IMR-90 (cell line): ENCODE data around the gene ATP1A4. TPM values are rescaled to one million over a fixed set of nuclear protein-coding genes. Genes with fewer than 3 reads are reported as not detected.

Experiments
- ATAC-seq: fragments of 200-7000 bp; cut with Tn5 transposase; 2 replicates; pipeline ENCODE4 v1.9.1; 2020; ENCODE audit warnings: low read depth, mild to moderate bottlenecking, moderate library complexity
- BruUV-seq: library from RNA; stranded (reverse); fragments of 400-500 nt; replicated peaks from 2 replicates; lab custom pipeline; 2021; lab: Mats Ljungman, UMichigan
- CTCF ChIA-PET: fragments of 300-600 bp; formaldehyde crosslinking; extraction: SDS; loops from one replicate; lab custom pipeline; 2021; ENCODE audit warnings: antibody characterized with exemption; lab: Yijun Ruan, JAX
- POLR2A ChIA-PET: fragments of 300-600 bp; sonication (Branson Sonifier 250); formaldehyde crosslinking; loops from one replicate; lab custom pipeline; 2022; ENCODE audit warnings: antibody characterized with exemption; ENCODE audit not compliant: unreplicated experiment; lab: Charles Lee
- DNase-seq: peaks from one replicate; pipeline ENCODE4 v3.0.0; 2013
- H2AFZ ChIP-seq: replicated peaks from 2 replicates; pipeline ENCODE3; 2013; ENCODE audit warnings: low read length, mild to moderate bottlenecking; ENCODE audit not compliant: poor library complexity
- H2AK5ac ChIP-seq: 2 replicates; pipeline ENCODE4 v1.6.1; 2013; ENCODE audit warnings: low read depth, low read length, inconsistent platforms
- H2AK9ac ChIP-seq: replicated peaks from 2 replicates; pipeline ENCODE3; 2013; ENCODE audit warnings: mild to moderate bottlenecking, low read depth, low read length, moderate library complexity; ENCODE audit not compliant: poor library complexity
- H2BK120ac ChIP-seq: 2 replicates; pipeline ENCODE4 v1.6.1; 2013; ENCODE audit warnings: low read depth, low read length, inconsistent platforms
- H2BK15ac ChIP-seq: 3 replicates; pipeline ENCODE4 v1.6.1; 2013; ENCODE audit warnings: low read depth, low read length, inconsistent platforms
- H2BK20ac ChIP-seq: 2 replicates; pipeline ENCODE4 v1.6.1; 2013; ENCODE audit warnings: low read depth, mild to moderate bottlenecking, inconsistent platforms, low read length, moderate library complexity
- H2BK5ac ChIP-seq: 2 replicates; pipeline ENCODE4 v1.6.1; 2013; ENCODE audit warnings: mild to moderate bottlenecking, low read depth, low read length, inconsistent platforms; ENCODE audit not compliant: poor library complexity, severe bottlenecking
- H3K14ac ChIP-seq: replicated peaks from 2 replicates; pipeline ENCODE4 v1.6.1; 2013; ENCODE audit warnings: low read depth, low read length, inconsistent platforms
- H3K18ac ChIP-seq: 2 replicates; pipeline ENCODE4 v1.6.1; 2013; ENCODE audit warnings: low read depth, low read length, control low read depth
- H3K23ac ChIP-seq: 2 replicates; pipeline ENCODE4 v1.6.1; 2013; ENCODE audit warnings: low read depth, low read length, inconsistent platforms
- H3K27ac ChIP-seq: 2 replicates; pipeline ENCODE4 v1.5.1; 2013; ENCODE audit warnings: mild to moderate bottlenecking, control low read depth, low read length; ENCODE audit not compliant: insufficient read depth
- H3K27me3 ChIP-seq: 2 replicates; pipeline ENCODE4 v1.6.1; 2013; ENCODE audit warnings: low read length; ENCODE audit not compliant: control insufficient read depth, insufficient read depth
- H3K36me3 ChIP-seq: 2 replicates; pipeline ENCODE4 v1.6.1; 2013; ENCODE audit warnings: low read length, mixed read lengths; ENCODE audit not compliant: control insufficient read depth, insufficient read depth
- H3K4ac ChIP-seq: 2 replicates; pipeline ENCODE4 v1.6.1; 2013; ENCODE audit warnings: low read depth, low read length, inconsistent platforms
- H3K4me1 ChIP-seq: 2 replicates; pipeline ENCODE4 v1.6.1; 2013; ENCODE audit warnings: low read length, mixed read lengths; ENCODE audit not compliant: control insufficient read depth, insufficient read depth
- H3K4me2 ChIP-seq: 2 replicates; pipeline ENCODE4 v1.6.1; 2013; ENCODE audit warnings: low read depth, mild to moderate bottlenecking, control low read depth, low read length, moderate library complexity
- H3K4me3 ChIP-seq: 2 replicates; pipeline ENCODE4 v1.5.1; 2013; ENCODE audit warnings: low read depth, mild to moderate bottlenecking, control low read depth, low read length, moderate library complexity; ENCODE audit not compliant: insufficient read depth
- H3K56ac ChIP-seq: 2 replicates; pipeline ENCODE4 v1.6.1; 2013; ENCODE audit warnings: low read length, inconsistent platforms; ENCODE audit not compliant: insufficient read depth; ENCODE audit errors: extremely low read depth
- H3K79me1 ChIP-seq, 2 experiments: 2 replicates each; pipeline ENCODE4 v1.6.1; 2013; ENCODE audit warnings: low read length in 2 of 2, inconsistent platforms in 1 of 2, low read depth in 1 of 2
- H3K9ac ChIP-seq: 2 replicates; pipeline ENCODE4 v1.6.1; 2013; ENCODE audit warnings: low read depth, low read length, control low read depth
- H3K9me1 ChIP-seq: 2 replicates; pipeline ENCODE4 v1.6.1; 2013; ENCODE audit warnings: low read length, inconsistent platforms; ENCODE audit not compliant: insufficient read depth
- H3K9me3 ChIP-seq: 2 replicates; pipeline ENCODE4 v1.6.1; 2013; ENCODE audit warnings: low read length; ENCODE audit not compliant: control insufficient read depth, insufficient read depth
- H4K20me1 ChIP-seq: 2 replicates; pipeline ENCODE4 v1.6.1; 2013; ENCODE audit warnings: low read length, inconsistent platforms; ENCODE audit not compliant: insufficient read depth
- H4K5ac ChIP-seq: 2 replicates; pipeline ENCODE4 v1.6.1; 2013; ENCODE audit warnings: mild to moderate bottlenecking, low read depth, low read length, control low read depth
- H4K8ac ChIP-seq, 2 experiments: 2 replicates each; pipeline ENCODE4 v1.6.1; 2013; ENCODE audit warnings: low read depth in 2 of 2, low read length in 2 of 2, control low read depth in 1 of 2, inconsistent platforms in 1 of 2
- H4K91ac ChIP-seq: 2 replicates; pipeline ENCODE4 v1.6.1; 2013; ENCODE audit warnings: low read depth, low read length, inconsistent platforms; ENCODE audit not compliant: insufficient read depth
- CEBPB ChIP-seq: IDR thresholded peaks from 2 replicates; pipeline ENCODE4 v1.6.1; 2012; ENCODE audit warnings: low read depth, low read length, improper control_type of control experiment
- ELK1 ChIP-seq: fragments of 150-350 bp; IDR thresholded peaks from 2 replicates; pipeline ENCODE4 v1.6.1; 2016; ENCODE audit warnings: low read depth, mild to moderate bottlenecking, low read length, moderate library complexity, borderline replicate concordance
- FOS ChIP-seq: fragments of 150-350 bp; IDR thresholded peaks from 2 replicates; pipeline ENCODE4 v1.6.1; 2016; ENCODE audit warnings: low read depth, low read length
- MAFK ChIP-seq: IDR thresholded peaks from 2 replicates; pipeline ENCODE4 v1.6.1; 2012; ENCODE audit warnings: low read depth, low read length, improper control_type of control experiment
- WGBS, 2 experiments: methylation state at CpG; one replicate each; pipeline versions ENCODE4 v1.1.5 to v1.1.7; 2013; ENCODE audit warnings: missing lambda C conversion rate in 2 of 2; ENCODE audit not compliant: insufficient read length in 1 of 2; ENCODE audit errors: extremely low coverage in 2 of 2; 5-methylcytosine and 5-hydroxymethylcytosine counted together
- dilution Hi-C: fragments of 300-500 bp; cut with HindIII; formaldehyde crosslinking; loops from one replicate; pipeline ENCODE4 v1.14.3; 2018; ENCODE audit warnings: low sequenced_read_pairs; ENCODE audit not compliant: unreplicated experiment
- in situ Hi-C: fragments of 300-500 bp; cut with MboI; formaldehyde crosslinking; loops from 3 replicates; pipeline ENCODE4 v1.14.3; 2019; ENCODE audit warnings: low sequenced_read_pairs, inconsistent platforms, mixed read lengths
- intact Hi-C: fragments of 100-400 bp; cut with micrococcal nuclease; formaldehyde crosslinking; loops from 2 replicates; pipeline ENCODE4 v1.10.0; 2022
- polyA plus RNA-seq, 3 experiments: library from polyadenylated mRNA; depleted of rRNA; stranded (reverse); fragments of >200 nt; gene quantifications; 2 replicates each; pipeline ENCODE4 v1.2.3, GENCODE V29; 2012; ENCODE audit warnings: low replicate concordance in 1 of 3
- total RNA-seq: library from RNA; depleted of rRNA; stranded (reverse); fragments of >200 nt; gene quantifications from 2 replicates; pipeline ENCODE4 v1.2.3, GENCODE V29; 2012

ATP1A4 gene
- total and polyA plus RNA-seq, 2 of the 4 experiments (the other 2 are of a cell fraction), result not detected

GRCh38 chr1:160129558-160129957, 21.8 kb upstream of the ATP1A4 start:
- H3K56ac ChIP-seq, result no peak overlapping the region
- H2BK20ac ChIP-seq, result no peak overlapping the region
- no peaks in the 10 kb centered on the region for H4K20me1 ChIP-seq
- no peaks in the 10 kb centered on the region for H3K79me1 ChIP-seq
- no peak for ATAC-seq
- H3K4me1 ChIP-seq, result peaks cover 9% of the 10 kb centered on the region
- H2AFZ ChIP-seq, result no peak overlapping the region
- no peak overlapping the region for H2AK5ac ChIP-seq
- no peaks in the 10 kb centered on the region for H3K9me3 ChIP-seq
- no peak for DNase-seq
- BruUV-seq, result no TSS peak
- H3K14ac ChIP-seq, result no peak overlapping the region
- H2BK120ac ChIP-seq, result no peak overlapping the region
- no peak overlapping the region for H3K18ac ChIP-seq
- ChIA-PET POLR2A (no interaction called here), CTCF (interaction anchor here (1.4 kb wide), 1 partner anchor 13 kb away, joined by 3 read pairs; no protein-coding TSS in a partner anchor)
- H4K5ac ChIP-seq, result no peak overlapping the region
- in situ Hi-C loops, result no loop called here
- H4K8ac ChIP-seq, result no peak overlapping the region
- H3K4ac ChIP-seq, result no peak overlapping the region
- intact Hi-C loops, result no loop called here
- H3K36me3 ChIP-seq, result no peaks in the 10 kb centered on the region
- dilution Hi-C loops, result no loop called here
- peaks cover 15% of the 10 kb centered on the region for H3K9me1 ChIP-seq
- H3K4me3 ChIP-seq, result no peak overlapping the region
- H4K91ac ChIP-seq, result no peak overlapping the region
- no peak overlapping the region for H3K4me2 ChIP-seq
- H3K27ac ChIP-seq, result no peak overlapping the region
- peaks cover 22% of the 10 kb centered on the region for H3K27me3 ChIP-seq
- no CpG with 5 or more reads among the region's 3 CpGs for WGBS, 2 experiments
- H3K9ac ChIP-seq, result no peak overlapping the region
- no peak overlapping the region for H2AK9ac ChIP-seq
- no peak overlapping the region for H3K23ac ChIP-seq
- TF ChIP-seq MAFK (peak; percentile 41), FOS (no peak), CEBPB (no peak), ELK1 (no peak)
- no peak overlapping the region for H2BK15ac ChIP-seq
- H2BK5ac ChIP-seq, result no peak overlapping the region
